Skeletal muscle tissue (tissue), 4 donors: ENCODE data around the gene AAK1. TPM values are rescaled to one million over a fixed set of nuclear protein-coding genes. Genes with fewer than 3 reads are reported as not detected.

ENCODE experiments used
- H3K27ac ChIP-seq: one replicate; pipeline ENCODE4 v1.7.0; 2013; ENCODE audit warnings: mild to moderate bottlenecking, low read depth, low read length, inconsistent platforms
- H3K27me3 ChIP-seq, 3 donors: one replicate each; pipeline ENCODE4 v1.7.0; 2013; ENCODE audit warnings: low read length in 3 of 3; ENCODE audit not compliant: control insufficient read depth in 3 of 3, insufficient read depth in 3 of 3
- H3K36me3 ChIP-seq, 3 donors: one replicate each; pipeline ENCODE4 v1.7.0; 2013; ENCODE audit warnings: low read length in 3 of 3; ENCODE audit not compliant: control insufficient read depth in 3 of 3, insufficient read depth in 3 of 3
- H3K4me1 ChIP-seq, 3 donors: one replicate each; pipeline ENCODE4 v1.7.0; 2013; ENCODE audit warnings: low read length in 3 of 3, mild to moderate bottlenecking in 3 of 3; ENCODE audit not compliant: control insufficient read depth in 3 of 3, insufficient read depth in 3 of 3
- H3K4me3 ChIP-seq, 3 donors: one replicate each; pipeline ENCODE4 v1.7.0; 2013; ENCODE audit warnings: low read length in 3 of 3
- H3K9ac ChIP-seq, 3 donors: one replicate each; pipeline ENCODE4 v1.7.0; 2013; ENCODE audit warnings: low read length in 3 of 3, mild to moderate bottlenecking in 3 of 3, moderate library complexity in 2 of 3, low read depth in 1 of 3
- H3K9me3 ChIP-seq, 3 donors: one replicate each; pipeline ENCODE4 v1.7.0; 2013; ENCODE audit warnings: low read length in 3 of 3; ENCODE audit not compliant: control insufficient read depth in 3 of 3
- total RNA-seq: library from RNA; depleted of rRNA; stranded (reverse); fragments of >200 nt; gene quantifications from one replicate; pipeline ENCODE4 v1.2.3, GENCODE V29; 2014
- donor health status: Osteomylitis.

AAK1 gene
- total RNA-seq, 1 donor from 2014 or later, result 17.7 TPM

- no peak overlapping the region for H3K4me3 ChIP-seq
- no peaks in the 10 kb centered on the region for H3K36me3 ChIP-seq
- no peak overlapping the region for H3K9ac ChIP-seq
- no peaks in the 10 kb centered on the region for H3K9me3 ChIP-seq
- peaks cover 19 to 42% (median 22%) of the 10 kb centered on the region in 3 donors for H3K4me1 ChIP-seq
- H3K27ac ChIP-seq, result no peak overlapping the region
- H3K27me3 ChIP-seq, result no peaks in the 10 kb centered on the region
These were observed 22.7 kb downstream of the AAK1 start for GRCh38 chr2:69620870-69621269.

- Histone ChIP-seq H3K9me3 (no peaks in the 10 kb centered on the region), H3K36me3 (no peaks in the 10 kb centered on the region), H3K4me3 (no peak overlapping the region), H3K27me3 (no peaks in the 10 kb centered on the region), H3K27ac (no peak overlapping the region), H3K4me1 (peaks cover 19 to 38% (median 22%) of the 10 kb centered on the region in 3 donors), H3K9ac (no peak overlapping the region)
These were observed 23.8 kb downstream of the AAK1 start for GRCh38 chr2:69619725-69620124.

- H3K36me3 ChIP-seq, result no peaks in the 10 kb centered on the region
- H3K9me3 ChIP-seq, result no peaks in the 10 kb centered on the region
- H3K4me3 ChIP-seq, result no peak overlapping the region
- no peaks in the 10 kb centered on the region for H3K27me3 ChIP-seq
- H3K9ac ChIP-seq, result no peak overlapping the region
- no peak overlapping the region for H3K27ac ChIP-seq
- H3K4me1 ChIP-seq, result peaks cover 19 to 32% (median 22%) of the 10 kb centered on the region in 3 donors
These were observed 25.2 kb downstream of the AAK1 start for GRCh38 chr2:69618362-69618761.

GRCh38 chr2:69617744-69618143 lies 25.8 kb downstream of the AAK1 start:
- Histone ChIP-seq H3K27ac (no peak overlapping the region), H3K9me3 (no peaks in the 10 kb centered on the region), H3K4me3 (no peak overlapping the region), H3K4me1 (peaks cover 19 to 32% (median 22%) of the 10 kb centered on the region in 3 donors), H3K9ac (no peak overlapping the region), H3K36me3 (no peaks in the 10 kb centered on the region), H3K27me3 (no peaks in the 10 kb centered on the region)

GRCh38 chr2:69616755-69617154 lies 26.8 kb downstream of the AAK1 start:
- H3K36me3 ChIP-seq, result no peaks in the 10 kb centered on the region
- H3K9me3 ChIP-seq, result no peaks in the 10 kb centered on the region
- H3K9ac ChIP-seq, result no peak overlapping the region
- H3K27me3 ChIP-seq, result no peaks in the 10 kb centered on the region
- H3K4me3 ChIP-seq, result no peak overlapping the region
- no peak overlapping the region for H3K27ac ChIP-seq
- peaks cover 19 to 32% (median 22%) of the 10 kb centered on the region in 3 donors for H3K4me1 ChIP-seq

GRCh38 chr2:69615969-69616368 lies 27.6 kb downstream of the AAK1 start:
- H3K27me3 ChIP-seq, result no peaks in the 10 kb centered on the region
- H3K36me3 ChIP-seq, result no peaks in the 10 kb centered on the region
- no peaks in the 10 kb centered on the region for H3K9me3 ChIP-seq
- no peak overlapping the region for H3K4me3 ChIP-seq
- H3K4me1 ChIP-seq, result peaks cover 19 to 32% (median 22%) of the 10 kb centered on the region in 3 donors
- H3K27ac ChIP-seq, result no peak overlapping the region
- no peak overlapping the region for H3K9ac ChIP-seq

- Histone ChIP-seq H3K36me3 (no peaks in the 10 kb centered on the region), H3K27ac (no peak overlapping the region), H3K27me3 (no peaks in the 10 kb centered on the region), H3K9ac (no peak overlapping the region), H3K9me3 (no peaks in the 10 kb centered on the region), H3K4me3 (no peak overlapping the region), H3K4me1 (peaks cover 16 to 27% (median 17%) of the 10 kb centered on the region in 3 donors)
These were observed 28.4 kb downstream of the AAK1 start for GRCh38 chr2:69615078-69615625.

- H3K4me3 ChIP-seq, result no peak overlapping the region
- no peak overlapping the region for H3K9ac ChIP-seq
- peaks cover 5 to 13% (median 5%) of the 10 kb centered on the region in 3 donors for H3K4me1 ChIP-seq
- no peaks in the 10 kb centered on the region for H3K9me3 ChIP-seq
- H3K36me3 ChIP-seq, result no peaks in the 10 kb centered on the region
- no peaks in the 10 kb centered on the region for H3K27me3 ChIP-seq
- H3K27ac ChIP-seq, result no peak overlapping the region
These were observed 30.8 kb downstream of the AAK1 start for GRCh38 chr2:69612707-69613106.

GRCh38 chr2:69612200-69612599 lies 31.3 kb downstream of the AAK1 start:
- Histone ChIP-seq H3K4me3 (no peak overlapping the region), H3K27me3 (no peaks in the 10 kb centered on the region), H3K9ac (no peak overlapping the region), H3K36me3 (no peaks in the 10 kb centered on the region), H3K9me3 (no peaks in the 10 kb centered on the region), H3K4me1 (peaks cover 5 to 14% (median 6%) of the 10 kb centered on the region in 3 donors), H3K27ac (no peak overlapping the region)

GRCh38 chr2:69608109-69608508 lies 35.4 kb downstream of the AAK1 start:
- H3K27ac ChIP-seq, result no peak overlapping the region
- H3K9ac ChIP-seq, result no peak overlapping the region
- H3K4me3 ChIP-seq, result no peak overlapping the region
- H3K27me3 ChIP-seq, result no peaks in the 10 kb centered on the region
- no peaks in the 10 kb centered on the region for H3K36me3 ChIP-seq
- H3K9me3 ChIP-seq, result no peaks in the 10 kb centered on the region
- H3K4me1 ChIP-seq, result peaks cover 13 to 31% (median 14%) of the 10 kb centered on the region in 3 donors
